ENCODE data around the gene CMTR2.
"Not testable (repeated sequence)": the region's sequence is repeated elsewhere in the genome, so short reads cannot be mapped to it uniquely, and the experiment has no call there.

Gene CMTR2

DNA sequence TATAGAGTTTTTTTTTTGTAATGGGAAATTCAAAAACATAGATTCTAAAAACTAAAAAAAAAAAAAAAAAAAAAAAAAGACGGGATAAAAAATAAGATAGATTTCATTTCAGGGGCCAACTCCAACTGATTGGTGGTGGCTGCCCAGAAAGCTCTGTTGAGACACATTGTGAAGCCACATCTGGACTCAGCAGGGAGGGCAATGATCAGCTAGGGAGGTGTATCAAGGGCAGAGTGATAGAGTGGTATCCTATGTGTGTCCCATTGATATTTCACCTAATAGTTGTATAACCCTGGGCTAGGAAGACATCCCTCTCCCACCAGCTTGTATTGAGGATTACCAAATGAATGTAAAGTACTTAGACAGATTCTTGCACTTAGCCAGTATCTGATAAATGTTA lies 6.7 kb upstream of the CMTR2 start:
- no peak for DNase-seq (ENCODE audit: low read depth)

DNA sequence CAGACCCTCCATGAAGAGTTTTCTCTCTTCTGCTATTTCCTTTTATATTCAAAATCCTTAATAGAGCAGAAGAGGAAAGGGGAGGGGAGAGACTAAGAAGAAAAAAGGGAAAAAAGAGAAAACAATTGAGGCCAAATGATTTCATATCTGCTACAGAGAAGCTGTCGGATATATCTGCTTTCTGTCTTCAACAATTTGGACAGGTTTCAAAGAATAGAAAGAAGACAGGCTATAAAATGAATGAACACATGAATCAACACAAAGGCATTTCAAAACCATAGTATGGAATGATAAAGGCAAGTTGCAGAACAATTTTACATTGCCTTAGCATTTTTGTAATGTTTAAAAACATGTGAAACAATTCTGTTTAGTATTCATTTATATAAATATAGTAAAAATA lies 4.7 kb upstream of the CMTR2 start:
- no peak for DNase-seq (ENCODE audit: low read depth)
- TF ChIP-seq CTCF (conservative IDR thresholded peaks at IDR 0.05; ENCODE audit: control insufficient read depth, insufficient read depth, low read depth, low read length) = no peak

More for the DNA sequence above, 6.7 kb upstream of the CMTR2 start:
- no peak overlapping the region for H3K4me3 ChIP-seq (ENCODE audit: control insufficient read depth, low read depth, low read length)
- no peak for TF ChIP-seq CTCF (conservative IDR thresholded peaks at IDR 0.05; ENCODE audit: control insufficient read depth, insufficient read depth, low read depth, low read length)

DNA sequence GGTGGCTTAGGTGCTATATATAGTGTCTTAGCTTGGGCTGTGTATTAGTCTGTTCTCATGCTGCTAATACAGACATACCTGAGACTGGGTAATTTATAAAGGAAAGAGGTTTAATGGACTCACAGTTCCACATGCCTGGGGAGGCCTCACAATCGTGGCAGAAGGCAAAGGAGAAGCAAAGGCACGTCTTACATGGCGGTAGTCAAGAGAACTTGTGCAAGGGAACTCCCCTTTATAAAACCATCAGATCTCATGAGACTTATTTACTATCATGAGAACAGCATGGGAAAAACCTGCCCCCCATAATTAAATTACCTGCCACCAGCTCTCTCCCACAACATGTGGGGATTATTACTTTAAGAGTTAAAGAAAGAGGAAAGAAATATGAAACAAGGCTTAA lies 2.9 kb upstream of the CMTR2 start:
- not testable (repeated sequence) for DNase-seq (ENCODE audit: low read depth)

More for the DNA sequence above, 4.7 kb upstream of the CMTR2 start:
- H3K4me3 ChIP-seq (ENCODE audit: control insufficient read depth, low read depth, low read length) = no peak overlapping the region

GRCh38 chr16:71289732-71290062 lies 495 bp upstream of the CMTR2 start:
- no peak for DNase-seq (ENCODE audit: low read depth)
- no peak for TF ChIP-seq CTCF (conservative IDR thresholded peaks at IDR 0.05; ENCODE audit: control insufficient read depth, insufficient read depth, low read depth, low read length)
- peak overlapping the region; percentile 71 for H3K4me3 ChIP-seq (ENCODE audit: control insufficient read depth, low read depth, low read length)

More for the DNA sequence above, 2.9 kb upstream of the CMTR2 start:
- H3K4me3 ChIP-seq (ENCODE audit: control insufficient read depth, low read depth, low read length) = not testable (repeated sequence)

- peak; percentile 12 for DNase-seq (ENCODE audit: low read depth)
- no peak for TF ChIP-seq CTCF (conservative IDR thresholded peaks at IDR 0.05; ENCODE audit: control insufficient read depth, insufficient read depth, low read depth, low read length)
These were observed 672 bp downstream of the CMTR2 start for GRCh38 chr16:71288570-71288889.

GRCh38 chr16:71287911-71288310 lies 1.3 kb downstream of the CMTR2 start:
- peak overlapping the region; percentile 71 for H3K4me3 ChIP-seq (ENCODE audit: control insufficient read depth, low read depth, low read length)
- TF ChIP-seq CTCF (conservative IDR thresholded peaks at IDR 0.05; ENCODE audit: control insufficient read depth, insufficient read depth, low read depth, low read length) = no peak
- DNase-seq (ENCODE audit: low read depth) = no peak

More at GRCh38 chr16:71288570-71288889, 672 bp downstream of the CMTR2 start:
- H3K4me3 ChIP-seq (ENCODE audit: control insufficient read depth, low read depth, low read length) = peak overlapping the region; percentile 71

- no peak for DNase-seq (ENCODE audit: low read depth)
- no peak overlapping the region for H3K4me3 ChIP-seq (ENCODE audit: control insufficient read depth, low read depth, low read length)
- TF ChIP-seq CTCF (conservative IDR thresholded peaks at IDR 0.05; ENCODE audit: control insufficient read depth, insufficient read depth, low read depth, low read length) = no peak
These were observed 1.7 kb downstream of the CMTR2 start for GRCh38 chr16:71287454-71287853.
